GM23248 (cell line): ENCODE results near the gene PCDHA5. TPM values are rescaled to one million over a fixed set of nuclear protein-coding genes. Genes with fewer than 3 reads are reported as not detected.
A peak's percentile ranks its signal among the peaks of the same experiment; 100 is the strongest.

Source experiments
- DNase-seq: peaks from one replicate; pipeline ENCODE4 v3.0.0-alpha.2; 2015
- H2AFZ ChIP-seq: fragments of 200-600 bp; sonication (generic); 2 replicates; pipeline ENCODE4 v1.6.1; 2016; ENCODE audit warnings: antibody characterized with exemption
- H3F3A ChIP-seq: fragments of 200-600 bp; sonication (generic); 2 replicates; pipeline ENCODE4 v1.6.1; 2016; ENCODE audit warnings: mild to moderate bottlenecking, antibody characterized with exemption, mixed run types; ENCODE audit not compliant: insufficient read depth
- H3K27ac ChIP-seq: fragments of 200-600 bp; sonication (generic); 2 replicates; pipeline ENCODE4 v1.5.1; 2016; ENCODE audit warnings: mild to moderate bottlenecking
- H3K27me3 ChIP-seq: fragments of 200-600 bp; sonication (generic); replicated peaks from 2 replicates; pipeline ENCODE4 v1.6.1; 2016; ENCODE audit warnings: mild to moderate bottlenecking; ENCODE audit not compliant: insufficient read depth
- H3K36me3 ChIP-seq: fragments of 200-600 bp; sonication (generic); 2 replicates; pipeline ENCODE4 v1.6.1; 2016; ENCODE audit warnings: low read depth, mild to moderate bottlenecking
- H3K4me1 ChIP-seq: fragments of 200-600 bp; sonication (generic); 2 replicates; pipeline ENCODE4 v1.6.1; 2016; ENCODE audit warnings: mild to moderate bottlenecking; ENCODE audit not compliant: insufficient read depth
- H3K4me2 ChIP-seq: fragments of 200-600 bp; sonication (generic); one replicate; pipeline ENCODE4 v1.6.1; 2016; ENCODE audit warnings: mild to moderate bottlenecking; ENCODE audit not compliant: unreplicated experiment
- H3K4me3 ChIP-seq: fragments of 200-600 bp; sonication (generic); 2 replicates; pipeline ENCODE4 v1.5.1; 2016; ENCODE audit warnings: mild to moderate bottlenecking
- H3K79me2 ChIP-seq: fragments of 200-600 bp; sonication (generic); 2 replicates; pipeline ENCODE4 v1.6.1; 2016; ENCODE audit warnings: mild to moderate bottlenecking; ENCODE audit not compliant: insufficient read depth
- H3K9ac ChIP-seq: fragments of 200-600 bp; sonication (generic); 2 replicates; pipeline ENCODE4 v1.6.1; 2016; ENCODE audit warnings: mild to moderate bottlenecking
- H3K9me2 ChIP-seq: fragments of 200-600 bp; sonication (generic); 2 replicates; pipeline ENCODE4 v1.6.1; 2016; ENCODE audit warnings: mixed run types, mild to moderate bottlenecking, moderate library complexity; ENCODE audit not compliant: insufficient read depth
- H3K9me3 ChIP-seq: fragments of 200-600 bp; sonication (generic); one replicate; pipeline ENCODE4 v1.6.1; 2017; ENCODE audit warnings: low read depth
- H4K20me1 ChIP-seq: fragments of 200-600 bp; sonication (generic); 2 replicates; pipeline ENCODE4 v1.6.0; 2016; ENCODE audit not compliant: insufficient read depth
- EZH2 ChIP-seq: fragments of 200-600 bp; sonication (generic); IDR thresholded peaks from 2 replicates; pipeline ENCODE4 v1.6.1; 2018; ENCODE audit warnings: antibody characterized with exemption, mild to moderate bottlenecking; ENCODE audit not compliant: insufficient read depth, poor library complexity, severe bottlenecking
- EZH2phosphoT487 ChIP-seq: fragments of 200-600 bp; sonication (generic); IDR thresholded peaks from 2 replicates; pipeline ENCODE4 v1.6.1; 2018; ENCODE audit warnings: antibody characterized with exemption, moderate library complexity, mild to moderate bottlenecking, low read depth; ENCODE audit not compliant: insufficient read depth
- WGBS, 2 experiments: methylation state at CpG; one replicate each; pipeline ENCODE4 v1.1.6; 2015 to 2017; ENCODE audit warnings: low lambda C conversion rate in 2 of 2, low coverage in 1 of 2; ENCODE audit errors: missing lambda C conversion rate in 2 of 2; 5-methylcytosine and 5-hydroxymethylcytosine counted together
- in situ Hi-C: fragments of 300-500 bp; cut with MboI; formaldehyde crosslinking; loops from 2 replicates; pipeline ENCODE4 v1.15.0; 2020
- polyA plus RNA-seq: library from polyadenylated mRNA; unstranded; fragments of >200 nt; fragmentation: Nextera tagmentation; extraction: Ambion mirVana; gene quantifications from 2 replicates; pipeline ENCODE4 v1.2.1, GENCODE V29; 2016
- total RNA-seq: library from RNA; depleted of rRNA; stranded (reverse); fragments of >200 nt; shearing (Covaris generic); gene quantifications from 2 replicates; pipeline ENCODE4 v1.2.3, GENCODE V29; 2014; rRNA removed

The PCDHA5 gene
- total and polyA plus RNA-seq, 2 experiments from 2014 or later: not detected

DNA sequence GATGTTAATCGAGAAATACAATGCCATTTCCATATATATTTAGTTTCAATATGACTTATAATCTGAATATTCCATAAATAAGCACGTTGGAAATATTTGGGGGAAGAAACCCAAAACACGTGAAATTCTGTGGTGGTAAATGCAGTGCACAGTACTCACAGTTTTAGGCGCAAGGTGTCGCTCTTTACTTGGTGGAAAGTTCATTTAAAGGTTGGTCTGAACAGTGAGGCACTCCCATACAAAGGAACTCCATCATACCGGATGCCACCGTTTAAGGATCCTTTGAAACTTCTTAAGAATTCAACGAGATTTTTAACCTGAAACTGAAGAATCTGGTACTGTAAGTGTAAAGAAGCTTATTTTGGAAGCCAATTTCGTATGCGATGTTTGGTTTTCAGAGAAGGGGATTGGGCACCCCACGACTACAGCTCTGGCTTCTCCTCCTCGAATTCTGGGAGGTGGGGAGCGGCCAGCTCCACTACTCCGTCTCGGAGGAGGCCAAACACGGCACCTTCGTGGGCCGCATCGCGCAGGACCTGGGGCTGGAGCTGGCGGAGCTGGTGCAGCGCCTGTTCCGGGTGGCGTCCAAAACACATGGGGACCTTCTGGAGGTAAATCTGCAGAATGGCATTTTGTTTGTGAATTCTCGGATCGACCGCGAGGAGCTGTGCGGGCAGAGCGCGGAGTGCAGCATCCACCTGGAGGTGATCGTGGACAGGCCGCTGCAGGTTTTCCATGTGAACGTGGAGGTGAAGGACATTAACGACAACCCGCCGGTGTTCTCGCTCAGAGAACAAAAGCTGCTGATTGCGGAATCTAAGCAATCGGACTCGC lies 47.5 kb downstream of the PCDHA5 start, which contains the start of gene PCDHA11:
PCDHA11 (plus strand) TSS at position 237 of the 834 bp plus-strand sequence; CDS start at position 384, 147 bp downstream.
- Histone ChIP-seq H2AFZ (no peak within 1 kb of the TSS), H3K4me2 (no peak within 1 kb of the TSS), H3K36me3 (no peaks in the 10 kb centered on the region), H3K4me1 (no peaks in the 10 kb centered on the region), H3K79me2 (no peaks in the 10 kb centered on the region), H3K9me3 (no peaks in the 10 kb centered on the region), H4K20me1 (no peaks in the 10 kb centered on the region), H3K27ac (no peak within 1 kb of the TSS), H3F3A (no peaks in the 10 kb centered on the region), H3K9me2 (no peaks in the 10 kb centered on the region), H3K9ac (no peak within 1 kb of the TSS), H3K27me3 (no peaks in the 10 kb centered on the region), H3K4me3 (no peak within 1 kb of the TSS)
- peak; percentile 2 for DNase-seq
- in situ Hi-C loops: no loop called here
- TF ChIP-seq EZH2phosphoT487 (no peak), EZH2 (no peak)
- 13 to 14% methylated on average over 41 of the region's 41 CpGs for WGBS, 2 experiments

DNA sequence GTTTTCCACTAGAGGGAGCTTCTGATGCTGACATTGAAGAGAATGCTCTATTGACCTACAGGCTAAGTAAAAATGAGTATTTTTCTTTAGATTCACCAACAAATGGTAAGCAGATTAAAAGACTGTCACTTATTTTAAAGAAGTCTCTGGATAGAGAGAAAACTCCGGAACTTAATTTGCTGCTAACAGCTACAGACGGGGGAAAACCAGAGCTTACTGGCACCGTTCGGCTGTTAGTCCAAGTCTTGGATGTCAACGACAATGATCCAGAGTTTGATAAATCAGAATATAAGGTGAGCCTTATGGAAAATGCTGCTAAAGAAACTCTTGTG lies 48.1 kb downstream of the PCDHA5 start:
- Histone ChIP-seq H3K79me2 (no peaks in the 10 kb centered on the region), H3K9me2 (no peaks in the 10 kb centered on the region), H3K4me2 (no peak overlapping the region), H3K36me3 (no peaks in the 10 kb centered on the region), H4K20me1 (no peaks in the 10 kb centered on the region), H3K4me3 (no peak overlapping the region), H2AFZ (no peak overlapping the region), H3K27ac (no peak overlapping the region), H3K4me1 (no peaks in the 10 kb centered on the region), H3F3A (no peaks in the 10 kb centered on the region), H3K9me3 (no peaks in the 10 kb centered on the region), H3K27me3 (no peaks in the 10 kb centered on the region), H3K9ac (no peak overlapping the region)
- TF ChIP-seq EZH2 (no peak), EZH2phosphoT487 (no peak)
- no peak for DNase-seq
- 34 to 35% methylated on average over 5 of the region's 5 CpGs for WGBS, 2 experiments
- in situ Hi-C loops: no loop called here

DNA sequence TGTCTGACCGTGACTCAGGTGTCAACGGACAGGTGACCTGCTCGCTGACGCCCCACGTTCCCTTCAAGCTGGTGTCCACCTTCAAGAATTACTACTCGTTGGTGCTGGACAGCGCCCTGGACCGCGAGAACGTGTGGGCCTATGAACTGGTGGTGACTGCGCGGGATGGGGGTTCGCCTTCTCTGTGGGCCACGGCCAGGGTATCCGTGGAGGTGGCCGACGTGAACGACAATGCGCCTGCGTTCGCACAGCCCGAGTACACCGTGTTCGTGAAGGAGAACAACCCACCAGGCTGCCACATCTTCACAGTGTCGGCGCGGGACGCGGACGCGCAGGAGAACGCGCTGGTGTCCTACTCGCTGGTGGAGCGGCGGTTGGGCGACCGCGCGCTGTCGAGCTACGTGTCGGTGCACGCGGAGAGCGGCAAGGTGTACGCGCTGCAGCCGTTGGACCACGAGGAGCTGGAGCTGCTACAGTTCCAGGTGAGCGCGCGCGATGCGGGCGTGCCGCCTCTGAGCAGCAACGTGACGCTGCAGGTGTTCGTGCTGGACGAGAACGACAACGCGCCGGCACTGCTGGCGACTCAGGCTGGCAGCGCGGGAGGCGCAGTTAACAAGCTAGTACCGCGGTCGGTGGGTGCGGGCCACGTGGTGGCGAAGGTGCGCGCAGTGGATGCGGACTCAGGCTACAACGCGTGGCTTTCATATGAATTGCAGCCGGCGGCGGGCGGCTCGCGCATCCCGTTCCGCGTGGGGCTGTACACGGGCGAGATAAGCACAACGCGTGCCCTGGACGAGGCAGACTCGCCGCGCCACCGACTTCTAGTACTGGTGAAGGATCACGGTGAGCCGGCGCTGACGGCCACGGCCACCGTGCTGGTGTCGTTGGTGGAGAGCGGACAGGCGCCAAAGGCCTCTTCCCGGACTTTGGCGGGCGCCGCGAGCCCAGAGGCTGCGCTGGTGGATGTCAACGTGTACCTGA lies 49.1 kb downstream of the PCDHA5 start:
- Histone ChIP-seq H2AFZ (no peak overlapping the region), H3K4me1 (no peaks in the 10 kb centered on the region), H3K79me2 (no peaks in the 10 kb centered on the region), H4K20me1 (no peaks in the 10 kb centered on the region), H3K27me3 (no peaks in the 10 kb centered on the region), H3K9me2 (no peaks in the 10 kb centered on the region), H3K9me3 (no peaks in the 10 kb centered on the region), H3K36me3 (no peaks in the 10 kb centered on the region), H3K27ac (no peak overlapping the region), H3K9ac (no peak overlapping the region), H3F3A (no peaks in the 10 kb centered on the region), H3K4me3 (no peak overlapping the region), H3K4me2 (no peak overlapping the region)
- in situ Hi-C loops: no loop called here
- WGBS, 2 experiments: 55 to 58% methylated on average over 107 to 114 of the region's 114 CpGs
- TF ChIP-seq EZH2: no peak
- no peak for TF ChIP-seq EZH2phosphoT487
- DNase-seq: no peak

Other genes starting within 250 kb of the PCDHA5 start
- 1.9 and 6.1 TPM in 2 replicates for gene CD14, start 188.4 kb upstream of the PCDHA5 start, total RNA-seq
- 2.1 and 3.2 TPM in 2 replicates for gene CD14, start 188.4 kb upstream of the PCDHA5 start, polyA plus RNA-seq
- 14.4 and 48.2 TPM in 2 replicates for gene TMCO6, start 182.2 kb upstream of the PCDHA5 start, total RNA-seq
- gene TMCO6, start 182.2 kb upstream of the PCDHA5 start, polyA plus RNA-seq: 5.4 and 5.6 TPM in 2 replicates
- gene NDUFA2, start 174.0 kb upstream of the PCDHA5 start, total RNA-seq: 21.9 and 25.4 TPM in 2 replicates
- gene NDUFA2, start 174.0 kb upstream of the PCDHA5 start, polyA plus RNA-seq: 117 and 120 TPM in 2 replicates
- gene IK, start 173.8 kb upstream of the PCDHA5 start, total RNA-seq: 72.0 and 72.2 TPM in 2 replicates
- 105 and 106 TPM in 2 replicates for gene IK, start 173.8 kb upstream of the PCDHA5 start, polyA plus RNA-seq
- gene WDR55, start 156.7 kb upstream of the PCDHA5 start, total RNA-seq: 17.5 and 19.6 TPM in 2 replicates
- 17.7 and 18.6 TPM in 2 replicates for gene WDR55, start 156.7 kb upstream of the PCDHA5 start, polyA plus RNA-seq
- gene DND1, start 148.0 kb upstream of the PCDHA5 start, total RNA-seq: 0.22 and 0.38 TPM in 2 replicates
- gene DND1, start 148.0 kb upstream of the PCDHA5 start, polyA plus RNA-seq: 0.14 TPM in 1 of 2 replicates, not detected in the other
- 75.7 and 85.0 TPM in 2 replicates for gene HARS1, start 130.2 kb upstream of the PCDHA5 start, total RNA-seq
- 92.5 and 97.6 TPM in 2 replicates for gene HARS1, start 130.2 kb upstream of the PCDHA5 start, polyA plus RNA-seq
- 29.7 and 32.8 TPM in 2 replicates for gene HARS2, start 130.2 kb upstream of the PCDHA5 start, total RNA-seq
- gene HARS2, start 130.2 kb upstream of the PCDHA5 start, polyA plus RNA-seq: 20.7 and 23.3 TPM in 2 replicates
- gene ZMAT2, start 121.2 kb upstream of the PCDHA5 start, total RNA-seq: 43.1 TPM in 2 replicates
- 34.7 and 36.3 TPM in 2 replicates for gene ZMAT2, start 121.2 kb upstream of the PCDHA5 start, polyA plus RNA-seq
- gene PCDHA1, start 35.5 kb upstream of the PCDHA5 start, total RNA-seq: not detected in 2 replicates
- gene PCDHA1, start 35.5 kb upstream of the PCDHA5 start, polyA plus RNA-seq: not detected in 2 replicates
- not detected in 2 replicates for gene PCDHA2, start 26.8 kb upstream of the PCDHA5 start, total RNA-seq
- gene PCDHA2, start 26.8 kb upstream of the PCDHA5 start, polyA plus RNA-seq: 0.06 TPM in 1 of 2 replicates, not detected in the other
- gene PCDHA3, start 20.6 kb upstream of the PCDHA5 start, total RNA-seq: not detected in 2 replicates
- 0.05 and 0.09 TPM in 2 replicates for gene PCDHA3, start 20.6 kb upstream of the PCDHA5 start, polyA plus RNA-seq
- not detected in 2 replicates for gene PCDHA4, start 14.5 kb upstream of the PCDHA5 start, total RNA-seq
- gene PCDHA4, start 14.5 kb upstream of the PCDHA5 start, polyA plus RNA-seq: not detected in 2 replicates
- gene PCDHA6, start 6.3 kb downstream of the PCDHA5 start, total RNA-seq: 0.13 and 0.22 TPM in 2 replicates
- gene PCDHA6, start 6.3 kb downstream of the PCDHA5 start, polyA plus RNA-seq: 0.10 TPM in 1 of 2 replicates, not detected in the other
- not detected in 2 replicates for gene PCDHA7, start 12.7 kb downstream of the PCDHA5 start, total RNA-seq
- gene PCDHA7, start 12.7 kb downstream of the PCDHA5 start, polyA plus RNA-seq: not detected in 2 replicates
- gene PCDHA8, start 19.6 kb downstream of the PCDHA5 start, total RNA-seq: not detected in 2 replicates
- not detected in 2 replicates for gene PCDHA8, start 19.6 kb downstream of the PCDHA5 start, polyA plus RNA-seq
- not detected in 2 replicates for gene PCDHA9, start 26.8 kb downstream of the PCDHA5 start, total RNA-seq
- gene PCDHA9, start 26.8 kb downstream of the PCDHA5 start, polyA plus RNA-seq: 0.04 TPM in 1 of 2 replicates, not detected in the other
- 0.11 and 0.13 TPM in 2 replicates for gene PCDHA10, start 34.3 kb downstream of the PCDHA5 start, total RNA-seq
- 0.13 and 0.26 TPM in 2 replicates for gene PCDHA10, start 34.3 kb downstream of the PCDHA5 start, polyA plus RNA-seq
- gene PCDHA11, start 47.3 kb downstream of the PCDHA5 start, total RNA-seq: not detected in 2 replicates
- not detected in 2 replicates for gene PCDHA11, start 47.3 kb downstream of the PCDHA5 start, polyA plus RNA-seq
- gene PCDHA12, start 53.7 kb downstream of the PCDHA5 start, total RNA-seq: not detected in 2 replicates
- gene PCDHA12, start 53.7 kb downstream of the PCDHA5 start, polyA plus RNA-seq: not detected in 2 replicates
- gene PCDHA13, start 60.5 kb downstream of the PCDHA5 start, total RNA-seq: not detected in 2 replicates
- gene PCDHA13, start 60.5 kb downstream of the PCDHA5 start, polyA plus RNA-seq: not detected in 2 replicates
- 0.38 TPM in 1 of 2 replicates, not detected in the other for gene PCDHAC1, start 104.7 kb downstream of the PCDHA5 start, total RNA-seq
- not detected in 2 replicates for gene PCDHAC1, start 104.7 kb downstream of the PCDHA5 start, polyA plus RNA-seq
- not detected in 2 replicates for gene PCDHAC2, start 144.9 kb downstream of the PCDHA5 start, total RNA-seq
- gene PCDHAC2, start 144.9 kb downstream of the PCDHA5 start, polyA plus RNA-seq: not detected in 2 replicates
- gene PCDHB1, start 229.8 kb downstream of the PCDHA5 start, total RNA-seq: not detected in 2 replicates
- gene PCDHB1, start 229.8 kb downstream of the PCDHA5 start, polyA plus RNA-seq: not detected in 2 replicates